ENCODE data around the gene FCAMR.

Gene FCAMR

GRCh38 chr1:206915030-206915735, 55.1 kb downstream of the FCAMR start:
- Histone ChIP-seq H3K36me3 (ENCODE audit: low read depth) (no peaks in the 10 kb centered on the region), H3K9me3 (ENCODE audit: severe bottlenecking) (no peaks in the 10 kb centered on the region), H3K27me3 (ENCODE audit: insufficient read depth, poor library complexity, severe bottlenecking) (no peaks in the 10 kb centered on the region), H3K27ac (ENCODE audit: poor library complexity, severe bottlenecking) (no peak overlapping the region), H3K4me1 (ENCODE audit: insufficient read depth, poor library complexity, severe bottlenecking) (no peaks in the 10 kb centered on the region), H3K4me3 (ENCODE audit: severe bottlenecking) (no peak overlapping the region)
- TF ChIP-seq CTCF (IDR thresholded peaks at IDR 0.05; ENCODE audit: poor library complexity, severe bottlenecking), result no peak
- ATAC-seq (ENCODE audit: low read depth) (no peak), DNase-seq (ENCODE audit: low spot score) (no peak)

GRCh38 chr1:206913766-206914537, 56.3 kb downstream of the FCAMR start:
- no peak for DNase-seq (ENCODE audit: low spot score)
- Histone ChIP-seq H3K4me1 (ENCODE audit: insufficient read depth, poor library complexity, severe bottlenecking) (no peaks in the 10 kb centered on the region), H3K4me3 (ENCODE audit: severe bottlenecking) (no peak overlapping the region), H3K9me3 (ENCODE audit: severe bottlenecking) (no peaks in the 10 kb centered on the region), H3K36me3 (ENCODE audit: low read depth) (no peaks in the 10 kb centered on the region), H3K27ac (ENCODE audit: poor library complexity, severe bottlenecking) (no peak overlapping the region), H3K27me3 (ENCODE audit: insufficient read depth, poor library complexity, severe bottlenecking) (no peaks in the 10 kb centered on the region)
- TF ChIP-seq CTCF (IDR thresholded peaks at IDR 0.05; ENCODE audit: poor library complexity, severe bottlenecking), result no peak
- no peak for ATAC-seq (ENCODE audit: low read depth)

DNA sequence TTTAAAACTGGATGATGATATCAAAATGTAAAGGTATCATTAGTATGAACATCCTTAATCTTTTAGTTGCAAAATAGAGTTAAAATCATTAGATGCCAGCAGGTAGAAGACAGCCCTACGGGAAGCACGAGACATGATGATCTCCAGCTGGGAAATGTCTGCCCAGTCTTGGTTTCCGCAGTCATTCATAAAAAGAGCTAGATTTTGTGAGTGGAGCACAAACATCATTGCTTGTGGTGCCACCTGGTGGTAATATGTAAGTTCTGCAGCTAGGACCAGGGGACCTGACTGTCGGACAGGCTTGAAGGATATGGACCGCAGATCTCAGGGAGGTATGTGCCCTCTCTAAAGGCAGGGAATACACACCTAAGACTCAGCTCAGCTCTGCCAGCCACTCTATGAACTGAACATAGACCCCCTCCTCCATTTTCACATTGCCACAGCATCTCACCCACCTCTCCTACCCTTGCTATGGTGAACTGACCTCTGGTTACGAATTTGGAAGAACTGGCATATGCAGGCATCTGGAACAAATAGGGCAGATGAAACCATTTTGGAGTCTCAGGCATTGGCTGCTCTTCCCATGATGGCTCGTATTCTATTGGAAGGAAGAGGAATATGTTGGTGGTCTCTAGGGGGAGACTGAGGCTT, 57.7 kb downstream of the FCAMR start:
- peaks cover 6% of the 10 kb centered on the region for H3K4me1 ChIP-seq (ENCODE audit: insufficient read depth, poor library complexity, severe bottlenecking)
- no peaks in the 10 kb centered on the region for H3K9me3 ChIP-seq (ENCODE audit: severe bottlenecking)
- no peaks in the 10 kb centered on the region for H3K36me3 ChIP-seq (ENCODE audit: low read depth)
- ATAC-seq (ENCODE audit: low read depth), result peak; percentile 5; the same call in 1 of the 3 replicates
- H3K27me3 ChIP-seq (ENCODE audit: insufficient read depth, poor library complexity, severe bottlenecking), result no peaks in the 10 kb centered on the region
- peak; percentile 87 for TF ChIP-seq CTCF (IDR thresholded peaks at IDR 0.05; ENCODE audit: poor library complexity, severe bottlenecking)
- H3K4me3 ChIP-seq (ENCODE audit: severe bottlenecking), result no peak overlapping the region
- DNase-seq (ENCODE audit: low spot score), result no peak
- no peak overlapping the region for H3K27ac ChIP-seq (ENCODE audit: poor library complexity, severe bottlenecking)

DNA sequence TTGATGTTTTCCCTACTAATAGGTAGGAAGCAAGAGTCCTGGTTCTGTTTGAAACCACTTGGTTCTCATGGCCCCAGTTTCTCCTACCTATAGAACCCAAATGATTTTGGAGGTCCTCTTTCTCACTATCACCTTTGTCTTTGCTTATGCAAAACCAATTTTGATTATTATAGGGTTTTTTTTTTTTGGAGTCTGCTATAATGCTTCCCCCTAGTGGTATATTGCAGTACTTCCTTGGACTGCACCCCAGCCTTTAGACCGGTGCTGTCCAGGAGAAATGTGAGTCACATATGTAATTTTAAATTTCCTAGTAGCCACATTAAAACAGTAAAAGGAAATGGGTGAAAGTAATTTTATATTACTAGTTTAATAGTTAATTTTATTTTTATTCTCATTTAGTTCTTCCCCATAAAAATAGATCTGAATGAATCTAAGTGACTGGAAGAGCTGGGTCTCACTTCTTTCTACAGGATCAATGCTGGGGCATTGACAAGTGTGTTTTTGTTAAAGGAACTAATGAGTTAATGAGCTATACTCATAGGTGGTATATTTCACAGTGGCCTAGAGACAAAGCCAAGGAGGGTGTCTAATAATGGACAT, 59.1 kb downstream of the FCAMR start:
- Histone ChIP-seq H3K36me3 (ENCODE audit: low read depth) (no peaks in the 10 kb centered on the region), H3K27ac (ENCODE audit: poor library complexity, severe bottlenecking) (no peak overlapping the region), H3K4me3 (ENCODE audit: severe bottlenecking) (no peak overlapping the region), H3K9me3 (ENCODE audit: severe bottlenecking) (no peaks in the 10 kb centered on the region), H3K27me3 (ENCODE audit: insufficient read depth, poor library complexity, severe bottlenecking) (no peaks in the 10 kb centered on the region), H3K4me1 (ENCODE audit: insufficient read depth, poor library complexity, severe bottlenecking) (peaks cover 6% of the 10 kb centered on the region)
- ATAC-seq (ENCODE audit: low read depth) (no peak), DNase-seq (ENCODE audit: low spot score) (no peak)
- TF ChIP-seq CTCF (IDR thresholded peaks at IDR 0.05; ENCODE audit: poor library complexity, severe bottlenecking), result peak; percentile 95
